ENCODE results near the gene CCDC124.

- TF ChIP-seq CTCF (IDR thresholded peaks at IDR 0.05) = no peak
- TF ChIP-seq POLR2A (IDR thresholded peaks at IDR 0.05) = no peak
- no peak for TF ChIP-seq EP300 (IDR thresholded peaks at IDR 0.05; ENCODE audit: low read depth)
Measured at GRCh38 chr19:17954401-17954800, 21.6 kb downstream of the CCDC124 start.

Measured in transverse colon (tissue), 3 donors.